IMR-90 (cell line): ENCODE data around the gene TMPRSS9. TPM values are rescaled to one million over a fixed set of nuclear protein-coding genes. Genes with fewer than 3 reads are reported as not detected.

Source experiments
- ATAC-seq: fragments of 200-7000 bp; cut with Tn5 transposase; 2 replicates; pipeline ENCODE4 v1.9.1; 2020; ENCODE audit warnings: low read depth, mild to moderate bottlenecking, moderate library complexity
- BruUV-seq: library from RNA; stranded (reverse); fragments of 400-500 nt; replicated peaks from 2 replicates; lab custom pipeline; 2021; lab: Mats Ljungman, UMichigan
- CTCF ChIA-PET: fragments of 300-600 bp; formaldehyde crosslinking; extraction: SDS; loops from one replicate; lab custom pipeline; 2021; ENCODE audit warnings: antibody characterized with exemption; lab: Yijun Ruan, JAX
- POLR2A ChIA-PET: fragments of 300-600 bp; sonication (Branson Sonifier 250); formaldehyde crosslinking; loops from one replicate; lab custom pipeline; 2022; ENCODE audit warnings: antibody characterized with exemption; ENCODE audit not compliant: unreplicated experiment; lab: Charles Lee
- DNase-seq: peaks from one replicate; pipeline ENCODE4 v3.0.0; 2013
- H2AFZ ChIP-seq: replicated peaks from 2 replicates; pipeline ENCODE3; 2013; ENCODE audit warnings: low read length, mild to moderate bottlenecking; ENCODE audit not compliant: poor library complexity
- H2AK5ac ChIP-seq: 2 replicates; pipeline ENCODE4 v1.6.1; 2013; ENCODE audit warnings: low read depth, low read length, inconsistent platforms
- H2AK9ac ChIP-seq: replicated peaks from 2 replicates; pipeline ENCODE3; 2013; ENCODE audit warnings: mild to moderate bottlenecking, low read depth, low read length, moderate library complexity; ENCODE audit not compliant: poor library complexity
- H2BK120ac ChIP-seq: 2 replicates; pipeline ENCODE4 v1.6.1; 2013; ENCODE audit warnings: low read depth, low read length, inconsistent platforms
- H2BK15ac ChIP-seq: 3 replicates; pipeline ENCODE4 v1.6.1; 2013; ENCODE audit warnings: low read depth, low read length, inconsistent platforms
- H2BK20ac ChIP-seq: 2 replicates; pipeline ENCODE4 v1.6.1; 2013; ENCODE audit warnings: low read depth, mild to moderate bottlenecking, inconsistent platforms, low read length, moderate library complexity
- H2BK5ac ChIP-seq: 2 replicates; pipeline ENCODE4 v1.6.1; 2013; ENCODE audit warnings: mild to moderate bottlenecking, low read depth, low read length, inconsistent platforms; ENCODE audit not compliant: poor library complexity, severe bottlenecking
- H3K14ac ChIP-seq: replicated peaks from 2 replicates; pipeline ENCODE4 v1.6.1; 2013; ENCODE audit warnings: low read depth, low read length, inconsistent platforms
- H3K18ac ChIP-seq: 2 replicates; pipeline ENCODE4 v1.6.1; 2013; ENCODE audit warnings: low read depth, low read length, control low read depth
- H3K23ac ChIP-seq: 2 replicates; pipeline ENCODE4 v1.6.1; 2013; ENCODE audit warnings: low read depth, low read length, inconsistent platforms
- H3K27ac ChIP-seq: 2 replicates; pipeline ENCODE4 v1.5.1; 2013; ENCODE audit warnings: mild to moderate bottlenecking, control low read depth, low read length; ENCODE audit not compliant: insufficient read depth
- H3K27me3 ChIP-seq: 2 replicates; pipeline ENCODE4 v1.6.1; 2013; ENCODE audit warnings: low read length; ENCODE audit not compliant: control insufficient read depth, insufficient read depth
- H3K36me3 ChIP-seq: 2 replicates; pipeline ENCODE4 v1.6.1; 2013; ENCODE audit warnings: low read length, mixed read lengths; ENCODE audit not compliant: control insufficient read depth, insufficient read depth
- H3K4ac ChIP-seq: 2 replicates; pipeline ENCODE4 v1.6.1; 2013; ENCODE audit warnings: low read depth, low read length, inconsistent platforms
- H3K4me1 ChIP-seq: 2 replicates; pipeline ENCODE4 v1.6.1; 2013; ENCODE audit warnings: low read length, mixed read lengths; ENCODE audit not compliant: control insufficient read depth, insufficient read depth
- H3K4me2 ChIP-seq: 2 replicates; pipeline ENCODE4 v1.6.1; 2013; ENCODE audit warnings: low read depth, mild to moderate bottlenecking, control low read depth, low read length, moderate library complexity
- H3K4me3 ChIP-seq: 2 replicates; pipeline ENCODE4 v1.5.1; 2013; ENCODE audit warnings: low read depth, mild to moderate bottlenecking, control low read depth, low read length, moderate library complexity; ENCODE audit not compliant: insufficient read depth
- H3K56ac ChIP-seq: 2 replicates; pipeline ENCODE4 v1.6.1; 2013; ENCODE audit warnings: low read length, inconsistent platforms; ENCODE audit not compliant: insufficient read depth; ENCODE audit errors: extremely low read depth
- H3K79me1 ChIP-seq, 2 experiments: 2 replicates each; pipeline ENCODE4 v1.6.1; 2013; ENCODE audit warnings: low read length in 2 of 2, inconsistent platforms in 1 of 2, low read depth in 1 of 2
- H3K9ac ChIP-seq: 2 replicates; pipeline ENCODE4 v1.6.1; 2013; ENCODE audit warnings: low read depth, low read length, control low read depth
- H3K9me1 ChIP-seq: 2 replicates; pipeline ENCODE4 v1.6.1; 2013; ENCODE audit warnings: low read length, inconsistent platforms; ENCODE audit not compliant: insufficient read depth
- H3K9me3 ChIP-seq: 2 replicates; pipeline ENCODE4 v1.6.1; 2013; ENCODE audit warnings: low read length; ENCODE audit not compliant: control insufficient read depth, insufficient read depth
- H4K20me1 ChIP-seq: 2 replicates; pipeline ENCODE4 v1.6.1; 2013; ENCODE audit warnings: low read length, inconsistent platforms; ENCODE audit not compliant: insufficient read depth
- H4K5ac ChIP-seq: 2 replicates; pipeline ENCODE4 v1.6.1; 2013; ENCODE audit warnings: mild to moderate bottlenecking, low read depth, low read length, control low read depth
- H4K8ac ChIP-seq, 2 experiments: 2 replicates each; pipeline ENCODE4 v1.6.1; 2013; ENCODE audit warnings: low read depth in 2 of 2, low read length in 2 of 2, control low read depth in 1 of 2, inconsistent platforms in 1 of 2
- H4K91ac ChIP-seq: 2 replicates; pipeline ENCODE4 v1.6.1; 2013; ENCODE audit warnings: low read depth, low read length, inconsistent platforms; ENCODE audit not compliant: insufficient read depth
- BHLHE40 ChIP-seq: fragments of 150-350 bp; IDR thresholded peaks from 2 replicates; pipeline ENCODE4 v1.6.1; 2016; ENCODE audit warnings: mild to moderate bottlenecking, low read depth, low read length
- CEBPB ChIP-seq: IDR thresholded peaks from 2 replicates; pipeline ENCODE4 v1.6.1; 2012; ENCODE audit warnings: low read depth, low read length, improper control_type of control experiment
- CHD1 ChIP-seq: IDR thresholded peaks from 2 replicates; pipeline ENCODE4 v1.6.1; 2012; ENCODE audit warnings: low read depth, low read length, improper control_type of control experiment
- FOS ChIP-seq: fragments of 150-350 bp; IDR thresholded peaks from 2 replicates; pipeline ENCODE4 v1.6.1; 2016; ENCODE audit warnings: low read depth, low read length
- MAFK ChIP-seq: IDR thresholded peaks from 2 replicates; pipeline ENCODE4 v1.6.1; 2012; ENCODE audit warnings: low read depth, low read length, improper control_type of control experiment
- MAZ ChIP-seq: IDR thresholded peaks from 2 replicates; pipeline ENCODE4 v1.6.1; 2012; ENCODE audit warnings: low read depth, mild to moderate bottlenecking, low read length, improper control_type of control experiment, moderate library complexity, borderline replicate concordance
- MXI1 ChIP-seq: IDR thresholded peaks from 2 replicates; pipeline ENCODE4 v1.6.1; 2012; ENCODE audit warnings: low read depth, mild to moderate bottlenecking, low read length, moderate library complexity, borderline replicate concordance
- NFE2L2 ChIP-seq: fragments of 150-350 bp; IDR thresholded peaks from 2 replicates; pipeline ENCODE4 v1.6.1; 2016; ENCODE audit warnings: low read depth, mild to moderate bottlenecking, low read length
- POLR2A ChIP-seq: IDR thresholded peaks from 2 replicates; pipeline ENCODE4 v1.6.1; 2012; ENCODE audit warnings: mild to moderate bottlenecking, low read depth, low read length
- RAD21 ChIP-seq: IDR thresholded peaks from 2 replicates; pipeline ENCODE4 v1.6.1; 2012; ENCODE audit warnings: low read length, improper control_type of control experiment
- RFX5 ChIP-seq: IDR thresholded peaks from 2 replicates; pipeline ENCODE4 v1.8.0; 2012; ENCODE audit warnings: low read depth, mild to moderate bottlenecking, low read length, moderate library complexity
- SMC3 ChIP-seq: fragments of 150-350 bp; IDR thresholded peaks from 2 replicates; pipeline ENCODE4 v1.6.1; 2016; ENCODE audit warnings: low read depth, mild to moderate bottlenecking, antibody characterized with exemption, low read length, moderate library complexity
- USF2 ChIP-seq: fragments of 150-350 bp; IDR thresholded peaks from 2 replicates; pipeline ENCODE4 v1.6.1; 2017; ENCODE audit warnings: mild to moderate bottlenecking, antibody characterized with exemption, low read length, low read depth
- WGBS, 2 experiments: methylation state at CpG; one replicate each; pipeline versions ENCODE4 v1.1.5 to v1.1.7; 2013; ENCODE audit warnings: missing lambda C conversion rate in 2 of 2; ENCODE audit not compliant: insufficient read length in 1 of 2; ENCODE audit errors: extremely low coverage in 2 of 2; 5-methylcytosine and 5-hydroxymethylcytosine counted together
- dilution Hi-C: fragments of 300-500 bp; cut with HindIII; formaldehyde crosslinking; loops from one replicate; pipeline ENCODE4 v1.14.3; 2018; ENCODE audit warnings: low sequenced_read_pairs; ENCODE audit not compliant: unreplicated experiment
- in situ Hi-C: fragments of 300-500 bp; cut with MboI; formaldehyde crosslinking; loops from 3 replicates; pipeline ENCODE4 v1.14.3; 2019; ENCODE audit warnings: low sequenced_read_pairs, inconsistent platforms, mixed read lengths
- intact Hi-C: fragments of 100-400 bp; cut with micrococcal nuclease; formaldehyde crosslinking; loops from 2 replicates; pipeline ENCODE4 v1.10.0; 2022
- polyA plus RNA-seq, 3 experiments: library from polyadenylated mRNA; depleted of rRNA; stranded (reverse); fragments of >200 nt; gene quantifications; 2 replicates each; pipeline ENCODE4 v1.2.3, GENCODE V29; 2012; ENCODE audit warnings: low replicate concordance in 1 of 3
- total RNA-seq: library from RNA; depleted of rRNA; stranded (reverse); fragments of >200 nt; gene quantifications from 2 replicates; pipeline ENCODE4 v1.2.3, GENCODE V29; 2012
- TF ChIP-seq, protein P1 (sequence below): conservative IDR thresholded peaks from 2 replicates; pipeline ENCODE4 v1.5.1; 2012; ENCODE audit warnings: mild to moderate bottlenecking, low read depth, low read length, improper control_type of control experiment

TMPRSS9 gene
- total and polyA plus RNA-seq, 2 of the 4 experiments (the other 2 are of a cell fraction), result not detected

GRCh38 chr19:2454199-2454961 is 94.3 kb downstream of the TMPRSS9 start:
- H3K14ac ChIP-seq, result no peak overlapping the region
- peak overlapping the region; percentile 50 for H2AK9ac ChIP-seq
- no peak overlapping the region for H4K91ac ChIP-seq
- ChIA-PET CTCF (interaction anchor here (0.6 kb wide), 1 partner anchor 982 kb away, joined by 4 read pairs; no protein-coding TSS in a partner anchor), POLR2A (no interaction called here)
- in situ Hi-C loops, result no loop called here
- TF ChIP-seq BHLHE40, result no peak
- no peak for TF ChIP-seq MAFK
- TF ChIP-seq MAZ, result no peak
- no peak for TF ChIP-seq RFX5
- TF ChIP-seq NFE2L2, result no peak
- TF ChIP-seq POLR2A, result no peak
- TF ChIP-seq, protein P1, sequence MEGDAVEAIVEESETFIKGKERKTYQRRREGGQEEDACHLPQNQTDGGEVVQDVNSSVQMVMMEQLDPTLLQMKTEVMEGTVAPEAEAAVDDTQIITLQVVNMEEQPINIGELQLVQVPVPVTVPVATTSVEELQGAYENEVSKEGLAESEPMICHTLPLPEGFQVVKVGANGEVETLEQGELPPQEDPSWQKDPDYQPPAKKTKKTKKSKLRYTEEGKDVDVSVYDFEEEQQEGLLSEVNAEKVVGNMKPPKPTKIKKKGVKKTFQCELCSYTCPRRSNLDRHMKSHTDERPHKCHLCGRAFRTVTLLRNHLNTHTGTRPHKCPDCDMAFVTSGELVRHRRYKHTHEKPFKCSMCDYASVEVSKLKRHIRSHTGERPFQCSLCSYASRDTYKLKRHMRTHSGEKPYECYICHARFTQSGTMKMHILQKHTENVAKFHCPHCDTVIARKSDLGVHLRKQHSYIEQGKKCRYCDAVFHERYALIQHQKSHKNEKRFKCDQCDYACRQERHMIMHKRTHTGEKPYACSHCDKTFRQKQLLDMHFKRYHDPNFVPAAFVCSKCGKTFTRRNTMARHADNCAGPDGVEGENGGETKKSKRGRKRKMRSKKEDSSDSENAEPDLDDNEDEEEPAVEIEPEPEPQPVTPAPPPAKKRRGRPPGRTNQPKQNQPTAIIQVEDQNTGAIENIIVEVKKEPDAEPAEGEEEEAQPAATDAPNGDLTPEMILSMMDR, result no peak
- TF ChIP-seq CEBPB, result no peak
- TF ChIP-seq RAD21, result no peak
- no peak for TF ChIP-seq MXI1
- TF ChIP-seq FOS, result no peak
- TF ChIP-seq USF2, result no peak
- no peak for TF ChIP-seq CHD1
- no peak for TF ChIP-seq SMC3
- H3K4me3 ChIP-seq, result no peak overlapping the region
- WGBS, 2 experiments, result 90% methylated on average over 7 of the region's 19 CpGs; no CpG with 5 or more reads in 1 of the 2 experiments
- peaks cover 5 to 42% of the 10 kb centered on the region in 2 experiments; a peak in 2 of 4 replicates for H3K79me1 ChIP-seq
- no peak overlapping the region for H3K56ac ChIP-seq
- no peak overlapping the region for H3K4me2 ChIP-seq
- no peak for DNase-seq
- H3K9ac ChIP-seq, result no peak overlapping the region
- no peak overlapping the region for H2BK15ac ChIP-seq
- 0 out of 2 replicates have a peak, but pooled peaks cover 9% of the 10 kb centered on the region for H3K9me1 ChIP-seq
- H3K4me1 ChIP-seq, result no peaks in the 10 kb centered on the region
- no peak overlapping the region for H2BK20ac ChIP-seq
- BruUV-seq, result no TSS peak
- no peak overlapping the region for H3K18ac ChIP-seq
- no peaks in the 10 kb centered on the region for H3K27me3 ChIP-seq
- no peak overlapping the region for H2AFZ ChIP-seq
- H3K9me3 ChIP-seq, result no peaks in the 10 kb centered on the region
- no peak for ATAC-seq
- H2AK5ac ChIP-seq, result no peak overlapping the region
- H2BK5ac ChIP-seq, result no peak overlapping the region
- dilution Hi-C loops, result no loop called here
- peaks cover 3% of the 10 kb centered on the region for H3K36me3 ChIP-seq
- H3K27ac ChIP-seq, result no peak overlapping the region
- H3K23ac ChIP-seq, result no peak overlapping the region
- H4K8ac ChIP-seq, result no peak overlapping the region
- peaks cover 54% of the 10 kb centered on the region for H4K20me1 ChIP-seq
- H2BK120ac ChIP-seq, result no peak overlapping the region
- H4K5ac ChIP-seq, result no peak overlapping the region
- intact Hi-C loops, result no loop called here
- H3K4ac ChIP-seq, result no peak overlapping the region
